GM18507 (cell line): ENCODE results near the gene KRT8.

Experiments used
- DNase-seq: peaks from one replicate; pipeline ENCODE4 v3.0.0; 2011; ENCODE audit warnings: low read depth; ENCODE audit not compliant: insufficient read length; ENCODE audit errors: extremely low spot score
- FAIRE-seq: peaks from 2 replicates; lab custom pipeline; 2011; peaks lifted over from hg19 to GRCh38; lab: Jason Lieb, UNC

Gene KRT8

GRCh38 chr12:52926596-52927234 is 21.8 kb upstream of the KRT8 start:
- DNase-seq = no peak
- FAIRE-seq = no peak

DNA sequence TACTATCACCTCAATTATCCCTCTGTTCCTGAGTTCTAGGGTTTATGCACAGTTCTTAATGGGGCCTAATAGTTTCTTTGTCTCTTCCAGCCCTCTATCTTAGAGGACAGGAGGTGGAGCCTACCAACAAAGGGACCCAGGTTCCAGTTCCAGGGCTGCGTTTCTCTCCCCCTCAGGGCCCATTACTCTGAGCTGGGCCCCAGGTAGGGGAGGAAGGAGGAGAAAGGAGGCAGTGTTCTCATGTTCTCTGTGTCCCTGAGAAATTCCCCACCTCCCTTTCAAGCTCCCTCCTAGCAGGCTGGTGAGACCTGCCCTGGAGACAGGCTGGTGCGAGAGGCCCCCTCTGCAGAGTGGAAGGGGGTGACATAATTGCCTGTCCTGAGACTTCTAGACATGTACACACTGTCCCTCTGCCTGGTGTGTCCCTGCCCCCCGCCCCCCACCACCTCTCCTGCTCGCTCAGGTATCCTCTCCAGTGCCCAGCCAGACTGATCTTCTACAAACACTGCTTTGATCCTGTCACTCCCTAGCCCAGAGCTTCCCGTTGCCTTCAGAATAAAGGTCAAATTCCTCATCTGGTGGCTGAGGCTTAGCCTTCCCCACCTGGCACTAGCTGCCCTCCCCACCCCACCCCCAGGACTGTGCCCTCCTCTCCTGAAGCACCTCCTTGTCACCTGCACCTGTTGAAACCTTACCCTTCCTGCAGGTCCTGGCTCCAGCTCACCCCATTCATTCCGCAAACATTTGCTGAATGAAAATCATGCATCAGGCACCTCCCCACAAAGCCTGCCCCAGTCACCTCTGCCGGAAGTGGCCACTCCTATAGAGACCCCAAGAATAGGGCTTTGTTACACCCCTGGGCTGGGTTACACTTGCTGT is 21.1 kb upstream of the KRT8 start:
- FAIRE-seq (no peak), DNase-seq (no peak)

DNA sequence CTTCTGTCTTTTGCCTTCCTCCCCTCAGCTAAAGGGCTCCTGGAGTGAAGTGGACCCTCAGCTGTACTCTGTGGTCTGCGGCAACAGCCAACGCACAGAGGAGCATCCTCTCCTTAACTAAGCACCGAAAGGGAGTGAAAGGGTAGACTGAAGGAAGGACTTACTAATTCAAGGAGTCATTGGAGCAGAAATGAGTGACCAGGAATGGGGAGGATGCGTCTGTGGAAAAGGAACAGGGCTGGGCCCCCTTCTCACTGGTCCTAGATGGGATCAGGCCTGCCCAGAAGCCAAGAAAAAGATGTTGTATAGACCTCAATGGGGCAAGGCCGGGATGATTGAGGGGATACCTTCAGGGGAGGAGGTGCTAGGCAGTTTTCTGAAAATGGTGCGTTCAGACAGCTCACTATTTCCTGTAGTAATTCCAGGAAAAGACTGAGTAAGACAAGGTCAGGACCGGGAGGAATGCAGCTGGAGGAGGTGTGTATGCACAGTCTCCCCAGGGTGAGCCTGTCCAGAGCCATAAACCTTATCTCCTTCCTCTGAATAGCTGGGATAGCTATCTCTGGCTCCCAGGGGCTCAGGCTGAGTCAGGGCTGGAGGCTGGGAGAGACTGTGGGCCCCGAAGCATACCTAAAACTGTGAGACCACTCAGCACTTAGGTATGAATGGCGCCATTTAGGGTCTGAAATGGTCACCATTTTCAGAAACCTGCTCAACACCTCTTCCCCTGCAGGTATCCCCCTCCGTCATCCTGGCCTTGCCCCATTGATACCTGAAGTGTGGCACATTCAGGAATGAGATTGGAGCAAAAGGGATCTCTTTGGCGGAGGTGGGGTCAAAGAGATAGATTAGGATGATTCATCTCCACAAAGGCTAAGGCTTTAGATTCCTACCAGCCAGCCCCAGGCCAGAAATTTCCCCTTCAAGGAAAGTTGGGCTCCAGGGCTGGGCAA is 20.2 kb upstream of the KRT8 start:
- no peak for DNase-seq
- no peak for FAIRE-seq

DNA sequence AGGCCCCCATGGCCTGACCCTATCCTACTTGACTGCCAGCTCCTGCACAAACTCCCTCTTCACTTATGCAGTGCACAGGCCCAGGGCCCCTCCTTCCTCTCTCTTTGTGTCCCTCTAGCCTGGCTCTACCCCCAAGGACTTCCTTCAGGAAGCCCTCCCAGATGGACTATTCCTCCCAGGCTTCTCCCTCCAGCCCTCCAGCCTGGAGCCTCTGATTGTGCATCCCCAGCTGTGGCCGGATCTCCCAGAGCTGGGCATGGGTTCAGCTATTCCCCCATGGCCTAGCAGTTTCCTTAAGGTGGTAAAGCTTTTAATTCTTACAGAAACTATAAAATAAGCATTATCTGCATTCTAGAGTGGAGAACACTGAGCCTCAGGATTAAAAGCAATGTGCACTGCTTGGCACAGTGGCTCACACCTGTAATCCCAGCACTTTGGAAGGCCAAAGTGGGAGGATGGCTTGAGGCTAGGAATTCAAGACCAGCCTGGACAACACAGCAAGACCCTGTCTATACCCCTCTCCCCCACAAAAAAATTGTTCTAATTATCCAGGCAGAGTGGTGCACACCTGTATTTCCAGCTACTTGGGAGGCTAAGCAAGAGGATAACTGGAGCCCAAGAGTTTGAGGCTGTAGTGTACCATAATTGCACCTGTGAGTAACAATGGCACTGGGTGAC is 16.8 kb upstream of the KRT8 start:
- no peak for FAIRE-seq
- DNase-seq = no peak

- DNase-seq (no peak), FAIRE-seq (no peak)
Observed at GRCh38 chr12:52920937-52921336, 16.1 kb upstream of the KRT8 start.

DNA sequence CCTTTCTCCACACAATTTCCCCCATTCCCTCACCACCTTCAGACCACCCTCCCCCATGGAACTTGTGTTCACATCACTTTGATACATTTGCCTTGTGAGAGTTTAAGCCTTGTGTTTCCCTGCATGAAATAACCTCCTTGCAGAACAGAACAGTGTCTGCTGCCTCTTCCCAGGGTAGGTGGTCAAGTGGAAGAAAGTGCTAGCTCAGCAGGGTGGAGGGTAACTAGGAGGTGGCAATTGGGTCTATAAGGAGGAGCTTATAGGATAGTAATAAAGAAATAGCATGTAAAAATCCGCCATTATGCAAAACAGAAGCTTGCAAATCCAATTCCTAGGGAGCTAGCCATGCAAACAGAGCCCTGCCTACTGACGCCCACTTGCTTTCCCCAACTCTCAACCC is 13.9 kb upstream of the KRT8 start:
- DNase-seq (no peak), FAIRE-seq (no peak)

GRCh38 chr12:52918351-52918750 is 13.5 kb upstream of the KRT8 start:
- no peak for DNase-seq
- no peak for FAIRE-seq

DNA sequence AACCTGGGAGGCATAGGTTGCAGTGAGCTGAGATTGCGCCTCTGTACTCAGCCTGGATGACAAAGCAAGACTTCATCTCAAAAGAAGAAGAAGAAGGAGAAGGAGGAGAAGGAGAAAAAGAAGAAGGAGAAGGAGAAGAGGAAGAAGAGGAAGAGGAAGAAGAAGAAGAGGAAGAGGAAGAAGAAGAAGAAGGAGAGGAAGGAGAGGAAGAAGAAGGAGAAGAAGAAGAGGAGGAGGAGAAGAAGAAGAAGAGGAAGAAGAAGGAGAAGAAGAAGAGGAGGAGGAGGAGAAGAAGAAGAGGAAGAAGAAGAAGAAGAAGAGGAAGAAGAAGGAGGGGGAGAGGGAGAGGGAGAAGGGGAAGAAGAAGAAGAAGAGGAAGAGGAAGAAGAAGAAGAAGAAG is 12.9 kb upstream of the KRT8 start:
- DNase-seq (no peak), FAIRE-seq (no peak)

- no peak for FAIRE-seq
- no peak for DNase-seq
Observed at GRCh38 chr12:52916216-52916615, 11.3 kb upstream of the KRT8 start.

DNA sequence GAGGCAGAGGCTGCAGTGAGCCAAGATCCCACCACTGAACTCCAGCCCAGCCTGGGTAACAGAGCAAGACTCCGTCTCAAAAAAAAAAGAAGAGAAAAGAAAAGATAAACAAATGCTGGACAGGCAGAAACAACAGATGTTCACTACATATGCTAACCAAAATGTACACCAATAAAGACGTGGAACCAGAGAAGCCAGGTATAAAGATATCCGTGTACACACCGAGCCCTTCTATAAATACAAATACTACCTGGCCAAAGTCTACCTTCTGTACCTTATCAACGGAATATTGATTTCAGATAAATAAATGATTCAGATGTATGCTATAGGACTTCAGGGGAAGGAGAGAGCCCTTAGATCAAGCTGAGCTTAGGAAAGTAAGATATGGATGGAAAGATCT is 10.8 kb upstream of the KRT8 start:
- DNase-seq (no peak), FAIRE-seq (no peak)

- FAIRE-seq (no peak), DNase-seq (no peak)
Observed at GRCh38 chr12:52914576-52915121, 9.8 kb upstream of the KRT8 start.

DNA sequence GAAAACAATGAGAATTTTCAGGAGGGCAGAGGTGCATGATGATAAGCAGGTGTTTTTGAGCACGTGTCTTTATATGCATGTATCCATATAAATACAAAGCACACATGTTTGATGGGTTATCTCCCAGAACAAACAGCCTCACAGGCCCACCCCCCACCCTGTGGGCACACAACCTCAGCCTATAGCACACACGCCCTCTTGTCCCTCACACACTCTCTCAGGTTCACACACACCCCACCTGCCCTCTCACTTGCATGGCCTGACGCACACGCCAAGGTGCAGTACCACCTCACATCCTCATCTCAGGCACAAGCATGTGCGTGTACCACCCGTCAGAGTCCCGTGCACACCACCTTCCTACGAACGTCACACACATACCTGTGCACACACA is 8.6 kb upstream of the KRT8 start:
- DNase-seq (no peak), FAIRE-seq (no peak)

DNA sequence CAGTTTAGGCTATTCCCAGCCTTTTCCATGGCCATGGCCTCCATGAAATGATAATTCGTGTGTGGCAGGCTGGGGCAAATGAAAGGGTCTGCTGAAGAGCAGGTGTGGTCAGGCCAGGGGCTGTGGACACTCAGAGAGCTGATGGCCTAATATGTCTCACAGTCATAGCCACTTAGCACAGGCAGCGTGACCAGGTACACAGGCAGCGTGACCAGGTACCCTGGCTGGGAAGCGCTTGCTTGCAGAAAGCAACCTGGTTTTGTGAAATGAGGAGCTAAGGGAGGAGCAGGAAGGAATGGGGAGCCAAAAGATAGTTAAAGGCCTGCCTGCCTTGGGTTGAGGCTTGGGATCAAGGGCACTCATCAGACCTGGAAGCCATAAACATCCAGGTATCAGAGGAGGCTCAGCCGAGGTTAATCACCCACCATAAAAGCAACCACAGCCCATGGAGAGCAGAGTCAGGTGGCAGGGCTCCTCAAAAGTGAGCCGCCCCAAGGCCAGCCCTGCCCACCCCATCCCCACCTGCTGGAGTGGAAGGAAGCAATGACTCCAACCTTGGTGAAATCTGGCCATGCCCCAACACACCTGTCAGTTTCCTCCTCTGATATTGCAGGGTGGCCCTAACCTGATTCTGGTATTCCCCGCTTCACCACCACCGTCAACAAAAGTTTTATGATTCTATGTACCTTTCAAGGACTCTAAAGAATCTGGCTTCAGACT is 8.0 kb upstream of the KRT8 start:
- DNase-seq (no peak), FAIRE-seq (no peak)

DNA sequence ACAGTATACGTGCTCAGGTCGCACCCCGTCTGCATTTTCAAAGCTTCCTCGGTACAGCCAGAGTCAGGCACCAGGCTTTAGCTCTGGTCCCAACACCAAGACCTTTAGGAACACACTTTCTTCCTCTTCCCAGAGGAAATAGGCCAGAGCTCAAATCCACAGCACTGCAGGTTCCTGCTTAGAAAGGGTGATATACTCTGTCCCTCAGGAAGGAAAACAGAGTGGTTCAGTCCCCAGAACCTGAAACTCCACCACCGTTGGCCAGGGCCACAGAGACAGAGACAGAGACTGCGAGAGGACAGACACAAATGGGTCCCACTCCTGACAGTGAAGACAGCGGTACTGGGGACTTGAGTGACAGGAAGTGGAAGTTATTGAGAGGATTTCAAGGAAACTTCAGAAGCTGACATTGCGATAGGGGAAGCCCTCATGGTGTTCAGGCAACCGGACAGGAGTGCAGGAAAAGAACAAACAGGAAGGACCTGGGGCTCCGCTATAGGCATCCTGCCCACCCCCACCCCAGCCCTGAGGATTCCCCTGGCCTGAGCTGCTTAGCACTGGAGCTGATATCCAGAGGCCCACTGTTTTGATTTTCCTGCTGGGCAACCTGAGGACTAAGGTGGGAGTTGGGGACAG is 5.5 kb upstream of the KRT8 start:
- DNase-seq = no peak
- no peak for FAIRE-seq

- DNase-seq (no peak), FAIRE-seq (no peak)
Observed at GRCh38 chr12:52909796-52910195, 4.9 kb upstream of the KRT8 start.

GRCh38 chr12:52909331-52909730 is 4.5 kb upstream of the KRT8 start:
- no peak for FAIRE-seq
- no peak for DNase-seq

DNA sequence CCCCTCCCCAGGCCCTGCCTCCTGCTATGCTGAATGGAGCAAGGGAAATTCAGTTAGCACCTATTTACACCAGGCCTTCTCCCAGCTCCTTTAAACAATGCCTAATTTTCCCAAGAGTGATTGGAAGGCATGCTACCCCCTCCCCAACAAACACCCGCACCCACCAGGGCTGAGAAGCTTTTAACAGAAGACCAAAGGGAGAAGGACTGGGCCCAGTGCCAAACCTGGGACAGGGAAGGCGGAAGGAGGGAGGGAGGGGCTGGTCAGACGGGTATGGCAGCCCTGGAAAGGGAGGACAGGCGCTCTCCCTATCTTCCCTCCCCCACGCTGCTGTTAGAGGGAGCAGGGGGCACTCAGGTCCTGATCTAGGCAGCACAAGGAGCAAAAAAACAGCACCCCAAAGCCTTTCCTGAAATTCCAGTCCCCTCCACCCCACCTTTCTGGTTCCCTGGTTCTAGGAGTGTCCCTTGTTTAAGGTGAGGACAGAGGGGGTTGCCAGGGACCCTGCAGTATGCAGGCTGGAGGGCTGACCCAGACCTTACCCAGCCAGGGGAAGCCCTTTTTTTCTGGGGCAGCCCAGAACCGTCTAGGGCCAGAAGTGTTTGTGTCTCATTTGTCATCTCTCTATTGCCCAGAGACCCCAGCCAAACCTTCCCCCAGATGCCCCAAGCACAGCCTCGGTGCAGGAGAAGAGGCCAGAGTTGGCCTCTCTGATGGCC is 2.4 kb upstream of the KRT8 start:
- FAIRE-seq = no peak

GRCh38 chr12:52906191-52906601 is 1.3 kb upstream of the KRT8 start:
- no peak for FAIRE-seq
- DNase-seq = no peak

More for the DNA sequence above, 2.4 kb upstream of the KRT8 start:
- DNase-seq = no peak
